ENCODE data around the gene ARPC2. TPM values are rescaled to one million over a fixed set of nuclear protein-coding genes. Genes with fewer than 3 reads are reported as not detected.

The ARPC2 gene
- polyA plus RNA-seq, 2 donors = 150 to 426 TPM

Other genes with a start within 250 kb of the ARPC2 start
- 10 to 100 TPM; 28.3 to 39.0 TPM for gene TNS1, start 214.2 kb upstream of the ARPC2 start, polyA plus RNA-seq
- gene RUFY4, start 147.9 kb upstream of the ARPC2 start, polyA plus RNA-seq = under 1 TPM; 0.28 to 0.52 TPM
- gene CXCR2, start 91.2 kb upstream of the ARPC2 start, polyA plus RNA-seq = 10 to 100 TPM; 12.0 to 23.8 TPM
- under 1 TPM; 0.08 to 0.11 TPM for gene CXCR1, start 50.2 kb upstream of the ARPC2 start, polyA plus RNA-seq
- under 1 TPM; 0.29 to 0.45 TPM for gene GPBAR1, start 43.8 kb downstream of the ARPC2 start, polyA plus RNA-seq
- 10 to 100 TPM; 45.0 to 90.4 TPM for gene AAMP, start 52.9 kb downstream of the ARPC2 start, polyA plus RNA-seq
- gene PNKD, start 53.3 kb downstream of the ARPC2 start, polyA plus RNA-seq = 10 to 100 TPM; 50.1 to 54.9 TPM
- 100 to 1,000 TPM; 196 to 231 TPM for gene TMBIM1, start 75.3 kb downstream of the ARPC2 start, polyA plus RNA-seq
- gene CATIP, start 139.7 kb downstream of the ARPC2 start, polyA plus RNA-seq = not detected
- gene SLC11A1, start 165.1 kb downstream of the ARPC2 start, polyA plus RNA-seq = 1 to 10 TPM; 1.1 to 1.5 TPM
- gene CTDSP1, start 182.7 kb downstream of the ARPC2 start, polyA plus RNA-seq = 10 to 100 TPM; 59.1 to 76.9 TPM
- gene VIL1, start 201.9 kb downstream of the ARPC2 start, polyA plus RNA-seq = under 1 TPM; 0.02 to 0.26 TPM